PC-3 (cell line): ENCODE results near the gene PEPD.

Experiments
- CTCF ChIP-seq: fragments of 300-600 bp; sonication (generic); conservative IDR thresholded peaks from 2 replicates; pipeline ENCODE4 v1.5.1; 2017; ENCODE audit warnings: antibody characterized with exemption, low read depth, mild to moderate bottlenecking, low read length
- EZH2phosphoT487 ChIP-seq: fragments of 300-600 bp; sonication (generic); IDR thresholded peaks from 2 replicates; pipeline ENCODE4 v1.6.1; 2018; ENCODE audit warnings: mild to moderate bottlenecking, antibody characterized with exemption, low read length, borderline replicate concordance

GRCh38 chr19:33350538-33351309, 170.9 kb downstream of the PEPD start:
- TF ChIP-seq CTCF = no peak
- TF ChIP-seq EZH2phosphoT487 = no peak
